Osteoblast (primary cell): ENCODE measurements around the gene HOXC10. TPM values are rescaled to one million over a fixed set of nuclear protein-coding genes. Genes with fewer than 3 reads are reported as not detected.
A peak's percentile ranks its signal among the peaks of the same experiment; 100 is the strongest.

Source experiments
- DNase-seq: peaks from one replicate; pipeline ENCODE4 v3.0.0; 2011; ENCODE audit warnings: low spot score, mixed read lengths; ENCODE audit not compliant: insufficient read length; ENCODE audit errors: missing footprints
- H2AFZ ChIP-seq: 2 replicates; pipeline ENCODE4 v1.6.0; 2011; ENCODE audit warnings: mild to moderate bottlenecking, low read length
- H3K27ac ChIP-seq: 2 replicates; pipeline ENCODE4 v1.5.1; 2011; ENCODE audit warnings: mild to moderate bottlenecking, low read depth, low read length, moderate library complexity
- H3K27me3 ChIP-seq: 2 replicates; pipeline ENCODE4 v1.6.0; 2012; ENCODE audit warnings: mild to moderate bottlenecking, control low read depth, inconsistent platforms, low read length, moderate library complexity; ENCODE audit not compliant: insufficient read depth
- H3K36me3 ChIP-seq: 2 replicates; pipeline ENCODE4 v1.5.1; 2011; ENCODE audit warnings: mild to moderate bottlenecking, low read length, control low read depth, moderate library complexity; ENCODE audit not compliant: insufficient read depth
- H3K4me1 ChIP-seq: 2 replicates; pipeline ENCODE4 v1.5.1; 2011; ENCODE audit warnings: mild to moderate bottlenecking, low read length, control low read depth, moderate library complexity; ENCODE audit not compliant: insufficient read depth
- H3K4me2 ChIP-seq: 2 replicates; pipeline ENCODE4 v1.6.0; 2011; ENCODE audit warnings: mild to moderate bottlenecking, low read length; ENCODE audit not compliant: insufficient read depth
- H3K4me3 ChIP-seq: fragments of 200-600 bp; sonication (generic); 3 replicates; pipeline ENCODE4 v1.5.1; 2012; ENCODE audit warnings: mild to moderate bottlenecking, low read length, inconsistent platforms; ENCODE audit not compliant: insufficient read depth
- H3K79me2 ChIP-seq: 2 replicates; pipeline ENCODE4 v1.6.0; 2012; ENCODE audit warnings: mild to moderate bottlenecking, low read length, control low read depth, inconsistent platforms; ENCODE audit not compliant: insufficient read depth
- H3K9me3 ChIP-seq: 2 replicates; pipeline ENCODE4 v1.5.1; 2011; ENCODE audit warnings: low read depth, low read length, control low read depth
- H4K20me1 ChIP-seq: 2 replicates; pipeline ENCODE4 v1.6.0; 2012; ENCODE audit warnings: mild to moderate bottlenecking, low read length, control low read depth; ENCODE audit not compliant: insufficient read depth
- total RNA-seq: library from RNA; depleted of rRNA; stranded (reverse); fragments of >200 nt; gene quantifications from 2 replicates; pipeline ENCODE4 v1.2.3, GENCODE V29; 2012
- TF ChIP-seq, protein P1 (sequence below): IDR thresholded peaks from 2 replicates; pipeline ENCODE4 v1.5.1; 2011; ENCODE audit warnings: mild to moderate bottlenecking, low read depth, low read length, moderate library complexity; ENCODE audit errors: extremely low read depth

HOXC10 gene
- total RNA-seq, 1 donor = 11.2 TPM

DNA sequence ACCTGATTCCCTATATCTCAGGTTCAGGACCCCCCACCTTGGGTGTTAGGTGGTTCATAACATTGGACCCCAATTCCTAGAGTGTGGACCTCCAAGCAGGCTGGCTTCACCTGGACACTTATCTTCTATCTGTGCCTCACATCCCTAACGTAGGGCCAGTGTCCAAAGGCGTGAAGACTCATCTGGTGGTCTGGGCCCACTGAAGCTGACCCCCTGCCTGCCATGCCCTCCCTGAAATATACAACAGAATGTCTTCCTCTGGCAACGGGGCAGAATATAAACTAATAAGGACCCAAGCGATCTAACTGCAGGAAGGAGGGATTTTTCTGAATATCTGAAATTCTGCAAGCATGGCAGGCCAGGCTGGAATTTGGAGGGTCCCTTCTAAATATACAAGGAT, 40.7 kb upstream of the HOXC10 start:
- no peaks in the 10 kb centered on the region for H3K9me3 ChIP-seq
- TF ChIP-seq, protein P1, sequence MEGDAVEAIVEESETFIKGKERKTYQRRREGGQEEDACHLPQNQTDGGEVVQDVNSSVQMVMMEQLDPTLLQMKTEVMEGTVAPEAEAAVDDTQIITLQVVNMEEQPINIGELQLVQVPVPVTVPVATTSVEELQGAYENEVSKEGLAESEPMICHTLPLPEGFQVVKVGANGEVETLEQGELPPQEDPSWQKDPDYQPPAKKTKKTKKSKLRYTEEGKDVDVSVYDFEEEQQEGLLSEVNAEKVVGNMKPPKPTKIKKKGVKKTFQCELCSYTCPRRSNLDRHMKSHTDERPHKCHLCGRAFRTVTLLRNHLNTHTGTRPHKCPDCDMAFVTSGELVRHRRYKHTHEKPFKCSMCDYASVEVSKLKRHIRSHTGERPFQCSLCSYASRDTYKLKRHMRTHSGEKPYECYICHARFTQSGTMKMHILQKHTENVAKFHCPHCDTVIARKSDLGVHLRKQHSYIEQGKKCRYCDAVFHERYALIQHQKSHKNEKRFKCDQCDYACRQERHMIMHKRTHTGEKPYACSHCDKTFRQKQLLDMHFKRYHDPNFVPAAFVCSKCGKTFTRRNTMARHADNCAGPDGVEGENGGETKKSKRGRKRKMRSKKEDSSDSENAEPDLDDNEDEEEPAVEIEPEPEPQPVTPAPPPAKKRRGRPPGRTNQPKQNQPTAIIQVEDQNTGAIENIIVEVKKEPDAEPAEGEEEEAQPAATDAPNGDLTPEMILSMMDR = no peak
- no peak overlapping the region for H3K27ac ChIP-seq
- no peaks in the 10 kb centered on the region for H3K79me2 ChIP-seq
- H3K4me3 ChIP-seq = no peak overlapping the region
- DNase-seq = peak; percentile 76
- peaks cover 2% of the 10 kb centered on the region for H4K20me1 ChIP-seq
- no peaks in the 10 kb centered on the region for H3K4me1 ChIP-seq
- H2AFZ ChIP-seq = no peak overlapping the region
- no peak overlapping the region for H3K4me2 ChIP-seq
- peaks cover 95% of the 10 kb centered on the region for H3K27me3 ChIP-seq
- no peaks in the 10 kb centered on the region for H3K36me3 ChIP-seq

DNA sequence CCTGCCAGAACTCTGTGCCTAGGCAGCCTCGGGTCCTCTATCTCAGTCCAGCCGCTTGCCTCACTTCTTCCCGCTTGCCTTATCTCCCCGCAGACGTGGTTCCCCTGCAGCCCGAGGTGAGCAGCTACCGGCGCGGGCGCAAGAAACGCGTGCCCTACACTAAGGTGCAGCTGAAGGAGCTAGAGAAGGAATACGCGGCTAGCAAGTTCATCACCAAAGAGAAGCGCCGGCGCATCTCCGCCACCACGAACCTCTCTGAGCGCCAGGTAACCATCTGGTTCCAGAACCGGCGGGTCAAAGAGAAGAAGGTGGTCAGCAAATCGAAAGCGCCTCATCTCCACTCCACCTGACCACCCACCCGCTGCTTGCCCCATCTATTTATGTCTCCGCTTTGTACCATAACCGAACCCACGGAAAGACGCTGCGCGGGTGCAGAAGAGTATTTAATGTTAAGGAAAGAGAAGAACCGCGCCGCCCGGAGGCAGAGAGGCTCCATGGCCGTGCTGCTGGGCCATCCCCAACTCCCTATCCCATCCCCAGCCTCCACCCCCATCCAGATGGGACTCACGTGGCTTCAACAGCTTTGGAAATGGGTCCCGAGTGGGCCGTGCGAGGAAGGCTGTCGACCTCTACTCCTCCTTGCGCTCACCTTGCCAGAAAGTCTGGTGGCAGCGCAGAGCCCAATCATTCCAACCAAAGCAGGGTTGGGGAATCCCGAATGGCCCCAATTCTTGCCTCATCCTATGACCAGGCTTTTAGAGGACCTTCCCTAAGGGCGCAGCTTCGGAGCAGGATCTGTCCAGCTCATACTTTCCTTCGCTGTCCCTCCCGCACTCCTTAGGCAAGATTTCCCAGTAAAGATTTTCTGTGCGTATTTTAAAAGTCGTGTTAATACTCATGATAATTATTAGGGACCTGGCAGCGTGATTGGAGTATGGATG, 39.8 kb upstream of the HOXC10 start:
- H3K9me3 ChIP-seq = no peaks in the 10 kb centered on the region
- TF ChIP-seq, protein P1 = no peak
- H3K36me3 ChIP-seq = no peaks in the 10 kb centered on the region
- peak; percentile 78 for DNase-seq
- H3K79me2 ChIP-seq = no peaks in the 10 kb centered on the region
- H3K4me3 ChIP-seq = no peak overlapping the region
- H3K4me1 ChIP-seq = no peaks in the 10 kb centered on the region
- no peak overlapping the region for H3K4me2 ChIP-seq
- no peaks in the 10 kb centered on the region for H4K20me1 ChIP-seq
- H3K27me3 ChIP-seq = peaks cover 95% of the 10 kb centered on the region
- no peak overlapping the region for H3K27ac ChIP-seq
- no peak overlapping the region for H2AFZ ChIP-seq

DNA sequence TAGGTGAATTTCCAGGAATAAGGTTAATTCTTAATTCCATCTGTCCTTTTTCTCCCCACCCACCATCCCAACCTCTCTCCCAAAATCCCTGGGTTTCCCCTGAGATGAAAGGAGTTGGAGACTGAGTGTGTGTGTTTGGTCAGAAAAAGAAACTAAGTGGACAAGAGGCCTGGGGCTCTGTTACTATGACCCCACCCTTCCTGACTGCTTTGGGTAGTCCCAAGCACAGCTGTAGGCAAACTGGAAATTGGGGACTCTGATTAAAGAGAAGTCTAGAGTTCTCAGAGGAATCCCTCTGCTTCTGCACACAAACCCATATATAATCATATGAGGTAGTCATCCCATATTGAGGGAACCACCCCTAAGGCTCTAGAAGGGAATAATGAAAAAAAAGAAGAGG, 37.2 kb upstream of the HOXC10 start:
- Histone ChIP-seq H3K79me2 (no peaks in the 10 kb centered on the region), H3K4me2 (no peak overlapping the region), H3K36me3 (no peaks in the 10 kb centered on the region), H3K4me1 (no peaks in the 10 kb centered on the region), H3K27ac (no peak overlapping the region), H3K9me3 (no peaks in the 10 kb centered on the region), H2AFZ (no peak overlapping the region), H3K27me3 (peaks cover 96% of the 10 kb centered on the region), H3K4me3 (no peak overlapping the region), H4K20me1 (no peaks in the 10 kb centered on the region)
- no peak for DNase-seq
- TF ChIP-seq, protein P1 = no peak
